ENCODE data around the gene CCDC157. TPM values are rescaled to one million over a fixed set of nuclear protein-coding genes. Genes with fewer than 3 reads are reported as not detected.

Gene CCDC157
- total RNA-seq, 2 experiments from 2014 or later, result 4.9 to 6.2 TPM

Other genes starting within 250 kb of the CCDC157 start
- 100 to 1,000 TPM; 107 to 304 TPM for gene LIF, start 110.2 kb upstream of the CCDC157 start, total RNA-seq
- 100 to 1,000 TPM; 122 to 141 TPM for gene OSM, start 90.2 kb upstream of the CCDC157 start, total RNA-seq
- gene CASTOR1, start 67.5 kb upstream of the CCDC157 start, total RNA-seq, result 10 to 100 TPM in 1 of 2 experiments, 1 to 10 TPM in 1; 8.7 to 10.2 TPM
- gene TBC1D10A, start 30.1 kb upstream of the CCDC157 start, total RNA-seq, result 10 to 100 TPM; 32.2 to 48.1 TPM
- gene SF3A1, start 113 bp upstream of the CCDC157 start, total RNA-seq, result 100 to 1,000 TPM; 214 to 267 TPM
- 10 to 100 TPM in 1 of 2 experiments, 1 to 10 TPM in 1; 8.5 to 10.5 TPM for gene RNF215, start 30.4 kb downstream of the CCDC157 start, total RNA-seq
- 1 to 10 TPM; 2.2 to 4.8 TPM for gene SEC14L2, start 40.0 kb downstream of the CCDC157 start, total RNA-seq
- gene MTFP1, start 68.8 kb downstream of the CCDC157 start, total RNA-seq, result 10 to 100 TPM; 59.1 to 73.4 TPM
- not detected for gene SEC14L3, start 115.0 kb downstream of the CCDC157 start, total RNA-seq
- not detected for gene SEC14L4, start 148.7 kb downstream of the CCDC157 start, total RNA-seq
- under 1 TPM in 1 of 2 experiments, not detected in 1; 0.07 TPM for gene SEC14L6, start 189.7 kb downstream of the CCDC157 start, total RNA-seq
- not detected for gene GAL3ST1, start 217.7 kb downstream of the CCDC157 start, total RNA-seq
- gene PES1, start 234.9 kb downstream of the CCDC157 start, total RNA-seq, result 10 to 100 TPM; 56.2 to 91.5 TPM